GM10248 (cell line): ENCODE results near the gene NDUFB1.

Source experiments
- CTCF ChIA-PET: fragments of 300-600 bp; sonication (Branson Sonifier 250); formaldehyde crosslinking; extraction: SDS; loops from one replicate; lab custom pipeline; 2021; ENCODE audit warnings: antibody characterized with exemption; lab: Yijun Ruan, JAX
- POLR2A ChIA-PET: fragments of 350-650 bp; sonication (Branson Sonifier 250); formaldehyde crosslinking; extraction: SDS; loops from one replicate; lab custom pipeline; 2020; ENCODE audit warnings: antibody characterized with exemption; lab: Yijun Ruan, JAX
- DNase-seq: peaks from one replicate; pipeline ENCODE4 v3.0.0; 2012; ENCODE audit errors: extremely low spot score
- TF ChIP-seq, protein P1 (sequence below): IDR thresholded peaks from 2 replicates; pipeline ENCODE4 v1.5.1; 2012; ENCODE audit warnings: mild to moderate bottlenecking, low read depth; ENCODE audit errors: extremely low read depth, missing control alignments, control extremely low read depth

Gene NDUFB1

DNA sequence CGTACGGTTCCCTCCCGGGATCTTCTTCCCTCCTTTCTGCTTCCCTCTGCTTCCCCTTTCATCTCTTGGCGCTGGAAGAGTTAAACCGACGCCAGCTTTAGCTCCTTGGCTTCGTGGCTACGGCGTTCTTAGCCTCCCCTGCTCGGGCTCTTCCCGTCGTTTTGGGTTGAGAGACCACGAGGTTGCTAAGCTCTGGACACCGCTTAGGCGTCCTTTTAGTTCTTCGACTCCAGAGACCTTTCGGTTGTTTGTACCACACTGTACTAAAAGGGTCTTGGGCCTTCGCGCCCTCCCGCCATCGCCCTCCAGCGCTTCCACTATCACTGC is 808 bp upstream of the NDUFB1 start:
- peak; percentile 29 for DNase-seq
- POLR2A ChIA-PET = interaction anchor here (0.7 to 1.9 kb wide), 4 partner anchors 11 to 608 kb away, joined by 3 to 10 read pairs (median 7); partner anchors contain the start of gene ATXN3
- TF ChIP-seq, protein P1, sequence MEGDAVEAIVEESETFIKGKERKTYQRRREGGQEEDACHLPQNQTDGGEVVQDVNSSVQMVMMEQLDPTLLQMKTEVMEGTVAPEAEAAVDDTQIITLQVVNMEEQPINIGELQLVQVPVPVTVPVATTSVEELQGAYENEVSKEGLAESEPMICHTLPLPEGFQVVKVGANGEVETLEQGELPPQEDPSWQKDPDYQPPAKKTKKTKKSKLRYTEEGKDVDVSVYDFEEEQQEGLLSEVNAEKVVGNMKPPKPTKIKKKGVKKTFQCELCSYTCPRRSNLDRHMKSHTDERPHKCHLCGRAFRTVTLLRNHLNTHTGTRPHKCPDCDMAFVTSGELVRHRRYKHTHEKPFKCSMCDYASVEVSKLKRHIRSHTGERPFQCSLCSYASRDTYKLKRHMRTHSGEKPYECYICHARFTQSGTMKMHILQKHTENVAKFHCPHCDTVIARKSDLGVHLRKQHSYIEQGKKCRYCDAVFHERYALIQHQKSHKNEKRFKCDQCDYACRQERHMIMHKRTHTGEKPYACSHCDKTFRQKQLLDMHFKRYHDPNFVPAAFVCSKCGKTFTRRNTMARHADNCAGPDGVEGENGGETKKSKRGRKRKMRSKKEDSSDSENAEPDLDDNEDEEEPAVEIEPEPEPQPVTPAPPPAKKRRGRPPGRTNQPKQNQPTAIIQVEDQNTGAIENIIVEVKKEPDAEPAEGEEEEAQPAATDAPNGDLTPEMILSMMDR = no peak
- CTCF ChIA-PET = interaction anchor here (0.7 to 11.7 kb wide), 14 partner anchors 9 to 590 kb away, joined by 3 to 134 read pairs (median 4); partner anchors contain the start of genes ATXN3 and TRIP11

DNA sequence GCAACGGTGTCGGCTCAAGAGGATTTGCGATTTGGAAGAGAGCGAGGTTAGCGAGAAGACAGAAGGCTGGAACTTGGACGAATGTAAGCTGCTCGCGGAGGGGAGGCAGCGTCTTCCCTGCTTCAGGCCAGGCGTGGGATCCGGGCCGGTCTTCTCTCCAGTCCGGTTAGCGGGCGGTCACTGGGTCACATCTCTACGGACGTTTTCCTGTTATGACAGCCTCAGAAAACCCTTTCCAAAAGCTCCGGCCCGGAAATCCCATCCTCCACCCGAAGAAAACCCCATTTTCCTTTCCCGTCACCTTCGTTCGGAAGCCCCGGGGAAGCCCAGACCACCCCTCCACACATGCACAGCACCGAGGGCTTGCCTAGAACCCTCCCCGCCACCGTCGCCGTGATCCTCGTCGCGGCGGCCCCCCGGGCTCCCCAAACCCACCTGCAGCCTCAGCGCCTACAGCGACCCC is 268 bp downstream of the NDUFB1 start:
- DNase-seq = peak; percentile 59
- CTCF ChIA-PET = interaction anchor here (0.8 to 11.7 kb wide), 12 partner anchors 10 to 480 kb away, joined by 3 to 134 read pairs (median 4); partner anchors contain the start of gene ATXN3
- POLR2A ChIA-PET = interaction anchor here (1.5 to 1.6 kb wide), 2 partner anchors 10 to 28 kb away, joined by 6 to 10 read pairs; no protein-coding TSS in a partner anchor
- TF ChIP-seq, protein P1 = no peak

DNA sequence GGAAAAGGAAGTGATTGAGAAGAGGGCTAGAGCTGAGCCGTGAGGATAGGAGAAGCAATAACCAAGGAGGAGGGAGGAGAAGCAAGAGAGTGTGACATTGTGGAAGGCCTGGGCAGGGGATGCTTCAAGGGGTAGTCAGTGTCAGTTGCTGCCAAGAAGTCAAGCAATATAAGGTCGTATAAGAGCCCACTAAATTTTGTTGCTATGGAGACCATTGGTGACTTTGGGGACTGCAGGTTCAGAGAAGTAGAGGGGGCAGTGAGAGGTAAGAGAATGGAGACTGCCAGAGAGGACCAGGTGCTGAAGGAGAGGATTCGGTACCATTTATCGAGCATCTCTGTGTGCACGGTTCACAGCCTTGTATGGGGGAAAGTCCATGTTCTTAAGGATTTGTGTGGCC is 12.0 kb downstream of the NDUFB1 start:
- no peak for DNase-seq
- CTCF ChIA-PET = interaction anchor here (1.3 to 5.8 kb wide), 2 partner anchors 11 to 26 kb away, joined by 3 to 134 read pairs; partner anchors contain the start of genes CPSF2 and NDUFB1
- POLR2A ChIA-PET = no interaction called here
- TF ChIP-seq, protein P1 = no peak

DNA sequence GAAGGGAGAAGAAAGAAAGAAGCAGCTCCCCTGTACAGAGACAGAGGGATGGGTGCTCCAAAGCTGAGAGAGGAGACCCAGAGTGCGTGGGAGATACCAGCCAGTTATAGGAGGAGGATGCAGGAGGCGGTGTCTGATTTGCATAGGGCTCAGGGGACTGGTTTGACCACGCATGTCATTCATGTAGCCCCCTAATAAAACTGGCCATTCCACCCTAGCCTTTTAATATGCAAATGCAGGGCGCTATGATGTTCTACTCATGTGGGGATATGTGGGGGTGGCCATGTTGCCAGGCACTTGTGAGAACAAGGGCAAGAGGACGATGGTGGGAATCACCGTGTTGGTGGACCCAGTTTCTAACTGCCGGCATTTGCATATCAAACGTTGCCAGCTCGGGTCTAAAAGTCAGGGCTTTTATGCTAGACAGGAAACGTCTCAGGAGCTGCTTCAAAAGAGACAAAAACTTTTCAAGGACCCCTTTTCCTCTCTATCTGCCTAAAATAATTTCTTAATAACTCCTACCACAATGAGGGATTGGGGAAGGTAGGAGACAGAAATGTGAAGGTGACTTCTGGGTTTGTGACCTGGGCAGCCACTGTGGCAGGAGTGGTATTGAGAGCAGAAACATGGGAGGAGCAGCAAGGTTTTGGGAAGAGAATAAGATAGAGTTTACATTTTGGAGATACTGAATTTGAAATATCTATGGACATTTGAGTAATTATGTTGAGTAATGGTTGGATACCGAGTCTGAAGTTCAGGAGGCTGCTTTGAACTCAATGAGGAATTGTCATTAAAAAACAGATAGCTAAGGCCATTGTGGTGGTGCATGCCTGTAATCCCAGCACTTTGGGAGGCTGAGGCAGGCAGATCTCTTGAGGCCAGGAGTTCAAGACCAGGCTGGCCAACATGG is 12.9 kb downstream of the NDUFB1 start:
- TF ChIP-seq, protein P1 = no peak
- DNase-seq = no peak
- CTCF ChIA-PET = interaction anchor here (1.3 to 5.8 kb wide), 4 partner anchors 11 to 68 kb away, joined by 3 to 134 read pairs (median 9); partner anchors contain the start of genes CPSF2, NDUFB1 and TRIP11
- POLR2A ChIA-PET = no interaction called here

DNA sequence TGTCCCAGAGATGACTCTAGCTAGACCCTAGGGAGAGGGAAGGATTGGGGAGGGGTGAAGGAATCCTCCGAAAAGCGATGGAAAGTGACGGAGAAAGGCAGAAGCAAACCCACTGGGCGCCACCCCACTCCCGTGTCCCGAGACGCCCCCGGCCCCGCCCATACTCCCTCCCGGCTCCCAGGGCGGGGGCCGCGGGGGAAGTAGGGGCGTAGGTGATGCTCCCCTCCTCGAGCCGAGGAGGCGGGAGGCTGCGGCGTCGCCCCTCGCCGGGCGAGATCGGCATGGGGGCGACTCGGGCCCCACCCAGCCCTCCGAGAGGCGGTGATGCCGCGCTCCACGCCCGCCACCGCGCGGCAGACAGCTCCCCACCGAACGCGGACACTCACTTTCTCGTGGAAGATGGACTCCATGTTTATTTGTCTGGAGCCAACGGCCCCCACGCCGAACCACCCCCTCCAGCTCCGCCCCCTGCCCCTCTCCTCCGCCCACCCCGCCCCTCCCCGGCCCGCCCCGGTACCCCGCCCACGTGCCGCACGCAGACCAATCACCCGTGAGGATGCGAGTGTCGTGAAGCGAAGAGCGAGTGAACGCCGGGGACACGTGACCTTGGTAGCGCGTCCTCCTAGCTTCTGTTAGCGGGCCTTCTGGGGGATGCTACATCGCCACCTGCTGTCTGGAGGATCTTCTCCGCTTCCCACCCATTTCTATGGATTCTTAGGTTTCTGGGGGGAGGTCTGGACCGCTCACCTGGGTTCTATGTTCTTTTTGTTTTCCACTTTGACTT is 15.2 kb downstream of the NDUFB1 start, which contains the start of gene ATXN3:
ATXN3 (minus strand) TSS at position 440 of the 784 bp plus-strand sequence; CDS start at position 410, 30 bp downstream.
- ChIA-PET CTCF (interaction anchor here (0.6 to 5.8 kb wide), 23 partner anchors 8 to 674 kb away, joined by 3 to 134 read pairs (median 4); partner anchors contain the start of genes CPSF2, NDUFB1 and TRIP11), POLR2A (interaction anchor here (0.6 to 1.3 kb wide), 3 partner anchors 16 to 97 kb away, joined by 3 to 8 read pairs (median 5); partner anchors contain the start of genes CPSF2 and TRIP11)
- TF ChIP-seq, protein P1 = peak; percentile 75
- DNase-seq = peak; percentile 98
